ENCODE measurements around the gene TMEM240. TPM values are rescaled to one million over a fixed set of nuclear protein-coding genes. Genes with fewer than 3 reads are reported as not detected.

The TMEM240 gene
- total and polyA plus RNA-seq, 2 donors (not counting 3 experiments of a cell fraction or from before 2014, with no cell fraction given), result 7.0 to 7.6 TPM

GRCh38 chr1:1583347-1584010 is 43.1 kb upstream of the TMEM240 start:
- H3K4me1 ChIP-seq (ENCODE audit: control insufficient read depth, extremely low read depth, insufficient read depth, low read length), result no peaks in the 10 kb centered on the region
- FAIRE-seq (no peak), DNase-seq (ENCODE audit: low read depth, low spot score) (no peak)
- no peak overlapping the region for H3K27ac ChIP-seq (ENCODE audit: insufficient read depth, low read depth, low read length)
- ChIA-PET POLR2A (no interaction called here), CTCF (no interaction called here)
- BruUV-seq (replicated peaks), result no TSS peak
- H3K4me3 ChIP-seq (replicated peaks in 1 of 3; ENCODE audit: insufficient read depth in 1 of 3, low read depth in 1 of 3, low read length in 3 of 3), result no peak overlapping the region
- H3K36me3 ChIP-seq (ENCODE audit: control insufficient read depth in 2 of 2, extremely low read depth in 1 of 2, insufficient read depth in 2 of 2, low read length in 2 of 2), result no peaks in the 10 kb centered on the region
- H4K20me1 ChIP-seq (replicated peaks; ENCODE audit: control insufficient read depth, extremely low read depth, insufficient read depth, low read length), result no peaks in the 10 kb centered on the region
- intact Hi-C loops (cut with micrococcal nuclease) (no loop called here), dilution Hi-C loops (cut with MboI; ENCODE audit: extremely low pct_ligation_motif_present, low sequenced_read_pairs) (no loop called here)
- H3K27me3 ChIP-seq (ENCODE audit: control insufficient read depth in 2 of 2, insufficient read depth in 2 of 2, low read length in 2 of 2), result peaks cover 4 to 8% of the 10 kb centered on the region in 2 experiments
- H3K9me3 ChIP-seq (replicated peaks; ENCODE audit: control insufficient read depth, insufficient read depth, low read length), result no peaks in the 10 kb centered on the region
- H3K9me1 ChIP-seq (replicated peaks; ENCODE audit: control insufficient read depth, extremely low read depth, insufficient read depth, low read length), result no peaks in the 10 kb centered on the region
- no peak overlapping the region for H3K9ac ChIP-seq (replicated peaks; ENCODE audit: extremely low read depth, insufficient read depth, low read length)
- H3K4me2 ChIP-seq (ENCODE audit: insufficient read depth, low read length), result no peak overlapping the region
- H3K79me2 ChIP-seq (ENCODE audit: control insufficient read depth, insufficient read depth, low read length), result no peaks in the 10 kb centered on the region
- no peak overlapping the region for H2AFZ ChIP-seq (ENCODE audit: low read depth, low read length)
- TF ChIP-seq POLR2A (IDR thresholded peaks at IDR 0.05; ENCODE audit: low read depth, low read length) (no peak), EZH2 (IDR thresholded peaks at IDR 0.05; ENCODE audit: borderline replicate concordance, low read depth, low read length, severe bottlenecking) (no peak), GATA2 (IDR thresholded peaks at IDR 0.05; ENCODE audit: insufficient read depth, insufficient read length, low read depth, low read length) (no peak), MAX (IDR thresholded peaks at IDR 0.05; ENCODE audit: insufficient read depth, insufficient read length) (no peak), CTCF (IDR thresholded peaks at IDR 0.05; ENCODE audit: extremely low read depth in 1 of 2, insufficient read depth in 1 of 2, low read depth in 1 of 2, low read length in 2 of 2) (no peak), FOS (IDR thresholded peaks at IDR 0.05; ENCODE audit: borderline replicate concordance, insufficient read depth, low read length) (no peak), MYC (IDR thresholded peaks at IDR 0.05; ENCODE audit: low read depth, low read length) (no peak), POLR2AphosphoS5 (IDR thresholded peaks at IDR 0.05; ENCODE audit: insufficient read depth, low read depth, low read length) (no peak), JUN (IDR thresholded peaks at IDR 0.05; ENCODE audit: borderline replicate concordance, insufficient read depth, insufficient read length, low read depth) (no peak)
